Transverse colon (tissue), 4 donors: ENCODE results near the gene CFAP46.

Experiments used
- EP300 ChIP-seq: sonication (generic); formaldehyde crosslinking; IDR thresholded peaks from one replicate; pipeline ENCODE4 v1.6.1; 2017; ENCODE audit warnings: antibody characterized with exemption, low read depth
- POLR2A ChIP-seq: fragments of 450-650 bp; IDR thresholded peaks from one replicate; pipeline ENCODE4 v1.6.1; 2016; ENCODE audit warnings: antibody characterized with exemption, mild to moderate bottlenecking, moderate library complexity
- POLR2AphosphoS5 ChIP-seq, 3 donors: sonication (generic); formaldehyde crosslinking; IDR thresholded peaks; one replicate each; pipeline ENCODE4 v1.6.1; 2016; ENCODE audit warnings: antibody characterized with exemption in 3 of 3
- TF ChIP-seq, protein P1 (sequence below), 5 experiments: fragments of 200-600 bp in 3 of 5; fragments of 450-650 bp in 2 of 5; sonication (generic) in 3 of 5; IDR thresholded peaks; 1 replicate in 2 of 5; 2 replicates in 3 of 5; pipeline ENCODE4 v1.5.1; 2016 to 2017; ENCODE audit warnings: antibody characterized with exemption in 5 of 5, inconsistent platforms in 3 of 5, mild to moderate bottlenecking in 2 of 5, moderate library complexity in 1 of 5

DNA sequence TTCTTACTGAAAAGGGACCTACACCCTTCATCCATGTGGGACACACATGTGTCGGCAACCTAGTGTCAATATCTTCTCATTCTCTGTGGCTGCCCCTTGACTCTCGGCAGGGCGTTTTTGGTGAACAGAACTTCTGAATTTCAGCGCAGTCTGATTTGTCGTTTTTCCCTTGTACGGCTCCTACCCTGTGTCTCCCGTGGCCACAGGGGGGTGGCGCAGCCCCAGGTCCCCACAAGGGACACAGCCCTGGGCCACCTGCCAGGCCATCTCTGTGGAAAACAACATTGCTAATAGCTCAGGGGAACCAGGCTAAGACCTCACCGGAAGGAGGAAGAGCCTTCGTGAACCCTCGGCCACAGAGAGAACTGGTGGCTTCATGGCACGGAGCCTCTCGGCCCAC, 103.3 kb downstream of the CFAP46 start:
- TF ChIP-seq, protein P1, sequence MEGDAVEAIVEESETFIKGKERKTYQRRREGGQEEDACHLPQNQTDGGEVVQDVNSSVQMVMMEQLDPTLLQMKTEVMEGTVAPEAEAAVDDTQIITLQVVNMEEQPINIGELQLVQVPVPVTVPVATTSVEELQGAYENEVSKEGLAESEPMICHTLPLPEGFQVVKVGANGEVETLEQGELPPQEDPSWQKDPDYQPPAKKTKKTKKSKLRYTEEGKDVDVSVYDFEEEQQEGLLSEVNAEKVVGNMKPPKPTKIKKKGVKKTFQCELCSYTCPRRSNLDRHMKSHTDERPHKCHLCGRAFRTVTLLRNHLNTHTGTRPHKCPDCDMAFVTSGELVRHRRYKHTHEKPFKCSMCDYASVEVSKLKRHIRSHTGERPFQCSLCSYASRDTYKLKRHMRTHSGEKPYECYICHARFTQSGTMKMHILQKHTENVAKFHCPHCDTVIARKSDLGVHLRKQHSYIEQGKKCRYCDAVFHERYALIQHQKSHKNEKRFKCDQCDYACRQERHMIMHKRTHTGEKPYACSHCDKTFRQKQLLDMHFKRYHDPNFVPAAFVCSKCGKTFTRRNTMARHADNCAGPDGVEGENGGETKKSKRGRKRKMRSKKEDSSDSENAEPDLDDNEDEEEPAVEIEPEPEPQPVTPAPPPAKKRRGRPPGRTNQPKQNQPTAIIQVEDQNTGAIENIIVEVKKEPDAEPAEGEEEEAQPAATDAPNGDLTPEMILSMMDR (IDR thresholded peaks at IDR 0.05) = no peak
- TF ChIP-seq EP300 (no peak), POLR2A (no peak), POLR2AphosphoS5 (IDR thresholded peaks at IDR 0.05) (no peak)
